Measurements from ENCODE around the gene SCAPER. TPM values are rescaled to one million over a fixed set of nuclear protein-coding genes. Genes with fewer than 3 reads are reported as not detected.

Gene SCAPER
- total and polyA plus RNA-seq, 2 experiments from 2014 or later, result 27.0 to 35.7 TPM

- H3K4me1 ChIP-seq (ENCODE audit: low read depth), result no peaks in the 10 kb centered on the region
- no peaks in the 10 kb centered on the region for H3K27me3 ChIP-seq
- H3K4me3 ChIP-seq, result no peak overlapping the region
- no peak for TF ChIP-seq CTCF (IDR thresholded peaks at IDR 0.05; ENCODE audit: low read depth, low read length)
- no peaks in the 10 kb centered on the region for H3K36me3 ChIP-seq
- H3K27ac ChIP-seq, result no peak overlapping the region
- DNase-seq (ENCODE audit: low read depth in 1 of 2, low spot score in 1 of 2), result no peak
- H3K9me3 ChIP-seq (ENCODE audit: low read depth), result no peaks in the 10 kb centered on the region
These were observed 58.4 kb downstream of the SCAPER start for GRCh38 chr15:76846782-76847181.

DNA sequence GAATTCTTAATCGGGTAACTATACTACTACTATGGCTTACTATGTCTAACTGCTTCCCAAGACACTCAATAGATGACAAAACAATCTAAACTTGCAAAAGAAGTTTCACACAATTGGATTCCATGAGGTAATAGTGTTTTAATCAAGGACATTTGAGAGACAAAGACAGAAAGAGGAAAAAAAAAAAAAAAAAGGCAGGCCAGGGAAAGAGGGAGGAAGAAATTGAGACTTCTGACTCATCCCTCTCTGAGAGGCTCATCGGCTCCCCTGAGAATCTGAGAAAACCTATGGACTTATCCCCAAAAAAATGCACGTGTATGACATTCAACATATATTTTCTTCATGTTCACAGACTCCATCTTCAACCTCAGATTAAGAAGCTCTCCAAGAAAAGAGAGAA is 61.0 kb downstream of the SCAPER start:
- Histone ChIP-seq H3K27ac (no peak overlapping the region), H3K4me3 (no peak overlapping the region), H3K9me3 (ENCODE audit: low read depth) (no peaks in the 10 kb centered on the region), H3K36me3 (no peaks in the 10 kb centered on the region), H3K4me1 (ENCODE audit: low read depth) (no peaks in the 10 kb centered on the region), H3K27me3 (no peaks in the 10 kb centered on the region)
- DNase-seq (ENCODE audit: low read depth in 1 of 2, low spot score in 1 of 2), result peak in 1 of 2 donors; percentile 20
- TF ChIP-seq CTCF (IDR thresholded peaks at IDR 0.05; ENCODE audit: low read depth, low read length), result no peak

- no peak for DNase-seq (ENCODE audit: low read depth in 1 of 2, low spot score in 1 of 2)
- Histone ChIP-seq H3K4me3 (no peak overlapping the region), H3K4me1 (ENCODE audit: low read depth) (no peaks in the 10 kb centered on the region), H3K36me3 (no peaks in the 10 kb centered on the region), H3K27me3 (no peaks in the 10 kb centered on the region), H3K27ac (no peak overlapping the region), H3K9me3 (ENCODE audit: low read depth) (no peaks in the 10 kb centered on the region)
- TF ChIP-seq CTCF (IDR thresholded peaks at IDR 0.05; ENCODE audit: low read depth, low read length), result no peak
These were observed 61.9 kb downstream of the SCAPER start for GRCh38 chr15:76843269-76843668.

DNA sequence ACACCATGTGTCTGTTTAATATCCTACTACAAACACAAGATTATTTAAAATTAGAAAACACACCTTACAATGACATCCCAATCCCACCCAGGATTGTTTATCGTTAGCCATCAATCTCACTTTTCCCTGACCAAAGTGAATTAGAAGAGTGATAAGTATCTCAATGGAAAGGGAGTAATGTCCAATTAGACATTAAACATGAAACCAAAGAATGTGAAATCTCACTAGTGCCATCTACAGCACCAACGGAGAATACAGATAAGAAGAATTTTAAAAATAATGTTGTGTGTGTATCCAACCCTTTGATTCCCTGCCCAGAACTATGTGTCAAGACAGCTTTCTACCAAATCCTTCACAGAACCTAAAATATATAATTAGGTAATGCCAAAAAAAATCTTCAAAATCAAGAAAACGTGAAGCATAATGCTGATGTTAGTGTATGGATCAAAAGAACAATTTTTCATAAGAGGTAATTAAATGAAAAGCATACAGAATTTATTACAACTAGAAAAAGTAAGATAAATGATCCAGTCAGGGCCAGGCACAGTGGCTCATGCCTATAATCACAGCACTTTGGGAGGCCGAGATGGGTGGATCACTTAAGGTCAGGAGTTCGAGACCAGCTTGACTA is 64.2 kb downstream of the SCAPER start:
- H3K27me3 ChIP-seq, result no peaks in the 10 kb centered on the region
- DNase-seq (ENCODE audit: low read depth in 1 of 2, low spot score in 1 of 2), result peak; percentile 32 to 68
- no peaks in the 10 kb centered on the region for H3K36me3 ChIP-seq
- no peak overlapping the region for H3K27ac ChIP-seq
- H3K9me3 ChIP-seq (ENCODE audit: low read depth), result no peaks in the 10 kb centered on the region
- peak; percentile 60 for TF ChIP-seq CTCF (IDR thresholded peaks at IDR 0.05; ENCODE audit: low read depth, low read length)
- no peak overlapping the region for H3K4me3 ChIP-seq
- no peaks in the 10 kb centered on the region for H3K4me1 ChIP-seq (ENCODE audit: low read depth)

GRCh38 chr15:76839173-76839572 is 66.0 kb downstream of the SCAPER start:
- no peaks in the 10 kb centered on the region for H3K9me3 ChIP-seq (ENCODE audit: low read depth)
- H3K27me3 ChIP-seq, result no peaks in the 10 kb centered on the region
- no peaks in the 10 kb centered on the region for H3K36me3 ChIP-seq
- no peak overlapping the region for H3K4me3 ChIP-seq
- TF ChIP-seq CTCF (IDR thresholded peaks at IDR 0.05; ENCODE audit: low read depth, low read length), result no peak
- no peak for DNase-seq (ENCODE audit: low read depth in 1 of 2, low spot score in 1 of 2)
- no peak overlapping the region for H3K27ac ChIP-seq
- no peaks in the 10 kb centered on the region for H3K4me1 ChIP-seq (ENCODE audit: low read depth)
